GM13976 (cell line): Measurements from ENCODE around the gene NSD2.
"Not testable (repeated sequence)": the region's sequence is repeated elsewhere in the genome, so short reads cannot be mapped to it uniquely, and the experiment has no call there.

ENCODE experiments used
- DNase-seq: peaks from one replicate; pipeline ENCODE4 v3.0.0; 2012; ENCODE audit warnings: low spot score
- in situ Hi-C: fragments of 300-500 bp; cut with MboI; formaldehyde crosslinking; loops from one replicate; pipeline ENCODE4 v1.12.0; 2022; ENCODE audit warnings: low sequenced_read_pairs, mixed read lengths, inconsistent platforms; ENCODE audit not compliant: unreplicated experiment
- TF ChIP-seq, protein P1 (sequence below): IDR thresholded peaks from 2 replicates; pipeline ENCODE4 v1.5.1; 2012; ENCODE audit warnings: borderline replicate concordance, mild to moderate bottlenecking; ENCODE audit not compliant: insufficient read depth; ENCODE audit errors: extremely low read depth, missing control alignments, control extremely low read depth

The NSD2 gene

DNA sequence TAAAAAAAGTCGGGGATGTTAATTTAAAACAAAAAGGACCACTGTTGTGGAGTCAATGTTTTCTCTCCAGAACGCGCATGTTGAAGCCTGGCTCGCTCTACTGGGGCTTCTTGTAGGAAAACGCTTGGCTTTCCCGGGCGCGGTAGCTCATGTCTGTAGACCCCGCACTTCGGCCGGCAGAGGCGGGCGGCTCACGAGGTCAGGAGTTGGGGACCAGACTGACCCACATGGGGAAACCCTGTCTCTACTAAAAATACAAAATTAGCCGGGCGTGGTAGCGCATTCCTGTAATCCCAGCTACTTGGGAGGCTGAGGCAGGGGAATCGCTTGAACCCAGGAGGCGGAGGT, 122.0 kb downstream of the NSD2 start:
- DNase-seq = no peak
- TF ChIP-seq, protein P1, sequence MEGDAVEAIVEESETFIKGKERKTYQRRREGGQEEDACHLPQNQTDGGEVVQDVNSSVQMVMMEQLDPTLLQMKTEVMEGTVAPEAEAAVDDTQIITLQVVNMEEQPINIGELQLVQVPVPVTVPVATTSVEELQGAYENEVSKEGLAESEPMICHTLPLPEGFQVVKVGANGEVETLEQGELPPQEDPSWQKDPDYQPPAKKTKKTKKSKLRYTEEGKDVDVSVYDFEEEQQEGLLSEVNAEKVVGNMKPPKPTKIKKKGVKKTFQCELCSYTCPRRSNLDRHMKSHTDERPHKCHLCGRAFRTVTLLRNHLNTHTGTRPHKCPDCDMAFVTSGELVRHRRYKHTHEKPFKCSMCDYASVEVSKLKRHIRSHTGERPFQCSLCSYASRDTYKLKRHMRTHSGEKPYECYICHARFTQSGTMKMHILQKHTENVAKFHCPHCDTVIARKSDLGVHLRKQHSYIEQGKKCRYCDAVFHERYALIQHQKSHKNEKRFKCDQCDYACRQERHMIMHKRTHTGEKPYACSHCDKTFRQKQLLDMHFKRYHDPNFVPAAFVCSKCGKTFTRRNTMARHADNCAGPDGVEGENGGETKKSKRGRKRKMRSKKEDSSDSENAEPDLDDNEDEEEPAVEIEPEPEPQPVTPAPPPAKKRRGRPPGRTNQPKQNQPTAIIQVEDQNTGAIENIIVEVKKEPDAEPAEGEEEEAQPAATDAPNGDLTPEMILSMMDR = no peak
- in situ Hi-C loops = no loop called here

DNA sequence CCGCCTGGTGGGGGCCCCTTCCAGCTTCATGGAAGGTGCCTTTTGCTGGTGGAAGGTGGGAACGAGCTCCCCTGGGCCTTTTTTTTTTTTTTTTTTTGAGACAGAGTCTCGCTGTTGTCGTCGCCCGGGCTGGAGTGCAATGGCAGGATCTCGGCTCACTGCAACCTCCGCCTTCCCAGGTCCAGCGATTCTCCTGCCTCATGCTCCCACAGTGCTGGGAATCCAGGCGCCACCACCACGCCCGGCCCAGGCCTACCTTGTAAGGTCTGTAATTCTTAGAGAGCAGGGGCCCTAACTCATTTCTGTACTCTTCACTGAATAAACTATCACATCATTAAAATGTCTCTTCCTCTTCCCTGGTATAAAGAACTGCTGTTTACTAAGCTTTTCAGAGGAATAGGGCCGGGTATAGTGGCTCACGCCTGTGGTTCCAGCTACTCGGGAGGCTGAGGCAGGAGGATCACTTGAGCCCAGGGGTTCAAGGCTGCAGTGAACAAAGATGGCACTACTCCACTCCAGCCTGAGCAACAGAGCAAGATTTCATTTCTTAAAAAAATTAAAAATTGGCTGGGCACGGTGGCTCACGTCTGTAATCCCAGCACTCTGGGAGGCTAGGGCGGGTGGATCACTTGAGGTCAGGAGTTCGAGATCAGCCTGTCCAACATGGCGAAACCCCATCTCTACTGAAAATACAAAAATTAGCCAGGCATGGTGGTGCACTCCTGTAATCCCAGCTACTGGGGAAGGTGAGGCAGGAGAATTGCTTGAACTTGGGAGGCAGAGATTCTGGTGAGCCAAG, 122.7 kb downstream of the NSD2 start:
- in situ Hi-C loops, DNase-seq: not testable (repeated sequence)

DNA sequence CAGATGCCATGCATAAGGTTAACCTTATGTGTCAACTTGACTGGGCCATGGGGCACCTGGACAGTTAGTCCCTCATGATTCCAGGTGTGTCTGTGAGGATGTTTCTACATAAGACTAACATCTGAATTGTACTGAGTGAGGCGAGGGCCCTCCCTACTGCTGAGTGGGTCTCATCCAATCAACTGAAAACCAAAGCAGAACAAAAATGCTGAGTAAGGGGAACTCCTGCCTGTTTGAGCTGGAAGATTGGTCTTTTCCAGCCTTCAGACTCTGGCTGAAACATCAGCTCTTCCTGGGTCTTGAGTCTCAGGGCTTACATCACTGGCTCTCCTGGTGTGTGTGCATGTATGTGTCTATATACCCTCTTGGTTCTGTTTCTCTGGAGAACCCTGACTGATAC, 123.7 kb downstream of the NSD2 start:
- no peak for DNase-seq
- TF ChIP-seq, protein P1 = no peak
- in situ Hi-C loops = no loop called here

DNA sequence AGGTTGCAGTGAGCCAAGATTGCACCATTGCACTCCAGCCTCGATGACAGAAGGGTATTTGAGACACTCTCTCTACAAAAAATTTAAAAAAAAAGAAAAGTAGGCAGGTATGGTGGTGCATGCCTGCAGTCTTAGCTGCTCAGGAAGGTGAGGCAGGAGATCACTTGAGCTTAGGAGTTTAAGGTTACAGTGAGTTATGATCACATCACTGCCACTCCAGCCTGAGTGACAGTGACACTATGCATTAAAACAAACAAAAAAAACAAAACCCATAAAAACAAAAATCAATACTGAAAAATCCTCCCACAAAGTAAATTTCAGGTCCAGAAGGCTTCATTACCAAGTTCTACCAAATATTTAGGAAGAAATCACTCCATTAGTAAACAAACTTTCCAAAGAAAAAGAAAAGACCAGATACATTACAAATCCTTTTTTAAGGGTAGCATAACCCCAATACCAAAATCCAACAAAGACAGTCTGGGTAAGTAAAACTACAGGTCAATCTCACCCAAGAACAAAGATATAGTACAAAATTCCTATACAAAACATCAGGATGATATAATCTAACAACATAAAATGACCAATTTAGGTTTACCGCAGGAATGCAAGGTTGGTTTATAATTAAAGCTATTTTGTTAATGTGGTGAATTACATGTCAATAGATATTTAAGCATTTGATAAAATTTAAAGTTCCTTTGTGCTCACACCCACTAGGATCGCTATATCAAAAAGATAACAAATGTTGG, 125.8 kb downstream of the NSD2 start:
- TF ChIP-seq, protein P1 = no peak
- in situ Hi-C loops = no loop called here
- no peak for DNase-seq

DNA sequence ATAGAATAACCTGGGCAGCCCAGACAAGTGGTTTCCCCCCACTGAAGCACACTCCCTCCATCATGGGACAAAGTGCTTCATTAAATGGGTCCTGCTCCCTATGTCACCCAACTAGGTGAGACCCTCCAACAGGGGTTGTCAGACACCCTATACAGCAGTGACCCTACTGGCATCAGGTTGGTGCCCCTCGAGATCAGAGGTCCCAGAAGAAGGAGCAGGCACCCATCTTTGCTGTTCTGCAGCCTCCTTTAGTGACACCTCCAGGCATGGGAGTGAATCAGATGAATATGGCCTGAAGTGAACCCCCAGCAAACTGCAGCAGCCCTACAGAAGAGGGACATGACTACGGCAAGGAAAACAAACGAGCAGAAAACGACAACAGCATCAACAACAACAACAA, 126.5 kb downstream of the NSD2 start:
- DNase-seq = no peak

DNA sequence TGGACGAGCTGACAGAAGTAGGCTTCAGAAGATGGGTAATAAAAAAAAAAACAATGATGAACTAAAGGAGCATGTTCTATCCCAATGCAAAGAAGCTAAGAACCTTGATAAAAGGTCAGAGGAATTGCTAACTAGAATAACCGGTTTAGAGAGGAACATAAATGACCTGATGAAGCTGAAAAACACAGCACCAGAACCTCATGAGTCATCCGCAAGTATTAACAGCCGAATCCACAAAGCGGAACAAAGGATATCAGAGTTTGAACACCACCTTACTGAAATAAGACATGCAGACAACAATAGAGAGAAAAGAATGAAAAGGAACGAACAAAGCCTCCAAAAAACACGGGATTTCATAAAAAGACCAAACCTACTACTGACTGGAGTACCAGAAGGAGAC, 127.1 kb downstream of the NSD2 start:
- TF ChIP-seq, protein P1 = no peak
- in situ Hi-C loops = no loop called here
- DNase-seq = no peak

More for the DNA sequence above, 126.5 kb downstream of the NSD2 start:
- in situ Hi-C loops = no loop called here
- TF ChIP-seq, protein P1 = no peak

DNA sequence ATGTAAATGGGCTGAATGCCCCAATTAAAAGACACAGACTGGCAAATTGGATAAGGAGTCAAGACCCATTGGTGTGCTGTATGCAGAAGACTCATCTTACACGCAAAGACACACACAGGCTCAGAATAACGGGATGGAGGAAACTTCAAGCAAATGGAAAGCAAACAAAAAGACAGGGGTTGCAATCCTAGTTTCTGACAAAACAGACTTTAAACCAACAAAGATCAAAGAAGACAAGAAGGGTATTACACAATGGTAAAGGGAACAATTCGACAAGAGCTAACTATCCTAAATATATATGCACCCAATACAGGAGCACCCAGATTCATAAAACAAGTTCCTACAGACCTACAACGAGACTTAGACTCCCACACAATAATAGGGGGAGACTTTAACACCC, 128.1 kb downstream of the NSD2 start:
- DNase-seq, in situ Hi-C loops: not testable (repeated sequence)

DNA sequence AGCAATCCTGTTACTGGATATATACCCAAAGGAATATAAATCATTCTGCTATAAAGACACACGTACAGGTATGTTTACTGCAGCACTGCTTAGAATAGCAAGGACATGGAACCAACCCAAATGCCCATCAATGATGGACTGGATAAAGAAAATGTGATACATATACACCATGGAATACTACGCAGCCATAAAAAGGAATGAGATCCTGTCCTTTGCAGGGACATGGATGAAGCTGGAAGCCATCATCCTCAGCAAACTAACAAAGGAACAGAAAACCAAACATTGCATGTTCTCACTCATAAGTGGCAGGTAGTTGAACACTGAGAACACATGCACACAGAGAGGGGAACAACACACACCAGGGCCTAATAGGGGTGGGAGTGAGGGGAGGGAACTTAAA, 132.2 kb downstream of the NSD2 start:
- DNase-seq, in situ Hi-C loops: not testable (repeated sequence)
